Measurements from ENCODE around the gene RGS12.

RGS12 gene

DNA sequence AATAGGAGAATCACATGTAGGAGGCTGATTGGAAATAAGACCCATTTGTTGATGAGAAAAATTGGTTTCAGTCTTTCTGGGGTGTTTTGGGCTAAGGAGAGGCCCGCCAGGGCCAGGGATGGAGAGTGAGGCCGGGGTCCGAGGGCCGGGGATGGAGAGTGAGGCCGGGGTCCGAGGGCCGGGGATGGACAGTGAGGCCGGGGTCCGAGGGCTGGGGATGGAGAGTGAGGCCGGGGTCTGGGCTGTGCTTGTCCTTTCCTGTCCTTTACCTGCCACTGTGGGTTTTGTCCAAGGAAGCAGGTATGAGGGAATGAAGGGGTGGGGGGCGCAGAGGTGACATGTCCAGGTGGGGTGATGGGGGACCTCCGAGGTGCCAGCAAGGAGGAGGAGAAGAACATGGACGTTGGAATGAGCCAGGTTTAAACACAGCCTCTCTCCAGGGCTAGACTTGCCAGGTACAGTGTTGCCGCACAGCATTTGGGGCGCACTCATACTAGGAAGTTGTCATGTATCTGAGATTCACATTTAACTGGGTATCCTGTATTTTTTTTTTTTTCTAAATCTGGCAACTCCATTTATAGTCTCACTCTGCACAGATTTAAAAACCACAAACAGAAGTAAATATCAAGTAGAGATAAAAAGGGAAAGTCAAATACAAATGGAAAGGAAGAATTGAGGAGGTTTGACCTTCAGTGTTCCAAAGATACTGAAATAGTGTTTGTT, 8.8 kb downstream of the RGS12 start:
- Histone ChIP-seq H3K4me1 (ENCODE audit: control insufficient read depth, insufficient read depth, low read length) (peaks cover 15% of the 10 kb centered on the region), H3K36me3 (ENCODE audit: control insufficient read depth, insufficient read depth, low read length) (no peaks in the 10 kb centered on the region), H3K27me3 (ENCODE audit: control insufficient read depth, insufficient read depth, low read length) (no peaks in the 10 kb centered on the region), H3K27ac (ENCODE audit: low read depth, low read length) (no peak overlapping the region), H3K9ac (ENCODE audit: low read depth, low read length) (no peak overlapping the region), H3K9me3 (ENCODE audit: control insufficient read depth, insufficient read depth, low read length) (no peaks in the 10 kb centered on the region), H3K4me3 (ENCODE audit: low read depth, low read length) (no peak overlapping the region)

DNA sequence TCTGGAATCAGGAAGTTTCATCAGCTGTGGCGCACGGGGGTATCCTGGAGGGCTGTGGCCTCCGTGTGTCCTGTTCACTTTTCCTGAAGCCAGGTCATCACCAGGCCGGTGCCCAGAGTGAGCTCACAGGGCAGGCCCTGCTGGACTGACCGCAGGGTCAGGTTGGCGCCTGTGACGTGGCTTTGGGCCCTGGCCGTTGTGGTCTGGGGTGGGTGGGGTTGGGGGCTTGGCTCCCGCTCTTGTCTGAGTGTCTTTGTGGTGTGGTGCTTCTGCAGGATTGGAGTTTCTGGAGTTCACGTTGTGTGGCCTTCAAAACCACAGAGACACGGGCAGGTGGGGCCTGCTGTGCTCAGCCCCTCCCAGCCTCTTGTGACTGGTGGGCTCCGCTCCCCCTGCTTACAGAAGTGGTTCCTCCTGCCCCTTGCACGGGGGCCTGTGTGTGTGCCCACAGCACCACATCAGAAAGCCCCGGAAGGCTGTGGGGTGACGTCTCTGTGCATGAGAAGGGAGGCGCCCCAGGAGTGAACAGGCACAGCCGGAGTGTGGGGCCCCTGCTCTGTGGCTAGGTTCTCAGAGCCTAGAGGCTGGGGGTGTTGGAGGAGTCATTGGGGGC, 9.5 kb downstream of the RGS12 start:
- Histone ChIP-seq H3K9me3 (ENCODE audit: control insufficient read depth, insufficient read depth, low read length) (no peaks in the 10 kb centered on the region), H3K9ac (ENCODE audit: low read depth, low read length) (no peak overlapping the region), H3K27me3 (ENCODE audit: control insufficient read depth, insufficient read depth, low read length) (no peaks in the 10 kb centered on the region), H3K4me1 (ENCODE audit: control insufficient read depth, insufficient read depth, low read length) (peaks cover 15% of the 10 kb centered on the region), H3K4me3 (ENCODE audit: low read depth, low read length) (no peak overlapping the region), H3K36me3 (ENCODE audit: control insufficient read depth, insufficient read depth, low read length) (no peaks in the 10 kb centered on the region), H3K27ac (ENCODE audit: low read depth, low read length) (no peak overlapping the region)

DNA sequence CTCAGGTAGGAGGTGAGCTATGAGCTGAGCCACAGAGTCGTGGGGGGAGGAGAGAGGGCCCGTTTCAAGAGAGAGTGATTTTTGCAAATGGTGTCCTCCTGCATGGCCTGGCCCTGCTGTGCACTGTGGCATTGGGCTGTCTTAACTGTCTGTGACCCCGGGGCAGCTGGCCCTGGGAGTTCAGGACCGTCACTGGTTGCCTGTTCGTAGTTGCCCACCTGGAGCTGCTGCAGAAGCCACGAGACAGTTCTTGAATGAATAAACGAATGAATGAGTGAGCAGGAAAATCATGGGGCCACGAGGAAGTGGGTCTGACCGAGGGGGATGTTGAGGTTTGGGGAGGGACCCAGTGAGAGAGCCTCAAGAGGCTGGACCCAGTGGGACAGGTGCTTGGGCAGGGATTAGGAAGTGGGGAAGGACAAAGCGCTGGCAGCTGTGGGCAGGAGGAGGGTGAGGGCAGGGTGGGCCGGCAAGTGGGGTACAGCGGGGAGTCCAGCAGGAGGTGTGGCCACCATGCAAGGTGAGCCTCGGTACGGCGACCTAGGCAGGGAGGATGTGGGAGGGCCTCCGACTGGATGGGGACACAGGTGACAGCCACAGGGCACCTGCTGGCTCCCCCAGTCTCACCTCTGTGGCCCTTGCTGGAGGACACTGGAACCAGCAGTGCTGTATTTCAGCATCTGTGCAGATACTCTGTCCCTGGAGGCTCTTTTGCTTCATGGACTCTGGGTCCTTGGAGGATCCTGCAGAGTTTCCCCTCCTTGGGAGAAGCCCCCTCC, 10.2 kb downstream of the RGS12 start:
- no peak overlapping the region for H3K4me3 ChIP-seq (ENCODE audit: low read depth, low read length)
- peaks cover 15% of the 10 kb centered on the region for H3K4me1 ChIP-seq (ENCODE audit: control insufficient read depth, insufficient read depth, low read length)
- H3K36me3 ChIP-seq (ENCODE audit: control insufficient read depth, insufficient read depth, low read length) = no peaks in the 10 kb centered on the region
- H3K9me3 ChIP-seq (ENCODE audit: control insufficient read depth, insufficient read depth, low read length) = no peaks in the 10 kb centered on the region
- no peak overlapping the region for H3K9ac ChIP-seq (ENCODE audit: low read depth, low read length)
- no peaks in the 10 kb centered on the region for H3K27me3 ChIP-seq (ENCODE audit: control insufficient read depth, insufficient read depth, low read length)
- no peak overlapping the region for H3K27ac ChIP-seq (ENCODE audit: low read depth, low read length)

DNA sequence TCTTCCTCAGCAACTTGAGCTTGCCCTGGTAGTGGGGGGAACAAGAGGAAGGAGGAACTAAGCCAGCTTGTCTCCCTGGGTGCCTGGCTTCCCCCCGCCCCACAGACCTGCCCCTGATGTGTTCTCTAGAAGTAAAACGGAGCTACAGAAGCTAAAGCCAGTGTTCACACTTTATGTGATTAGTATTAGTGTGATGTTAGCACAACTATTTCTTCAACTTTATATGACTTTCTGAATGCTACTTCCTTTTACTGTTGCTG, 10.7 kb downstream of the RGS12 start:
- H3K4me1 ChIP-seq (ENCODE audit: control insufficient read depth, insufficient read depth, low read length) = peaks cover 15% of the 10 kb centered on the region

DNA sequence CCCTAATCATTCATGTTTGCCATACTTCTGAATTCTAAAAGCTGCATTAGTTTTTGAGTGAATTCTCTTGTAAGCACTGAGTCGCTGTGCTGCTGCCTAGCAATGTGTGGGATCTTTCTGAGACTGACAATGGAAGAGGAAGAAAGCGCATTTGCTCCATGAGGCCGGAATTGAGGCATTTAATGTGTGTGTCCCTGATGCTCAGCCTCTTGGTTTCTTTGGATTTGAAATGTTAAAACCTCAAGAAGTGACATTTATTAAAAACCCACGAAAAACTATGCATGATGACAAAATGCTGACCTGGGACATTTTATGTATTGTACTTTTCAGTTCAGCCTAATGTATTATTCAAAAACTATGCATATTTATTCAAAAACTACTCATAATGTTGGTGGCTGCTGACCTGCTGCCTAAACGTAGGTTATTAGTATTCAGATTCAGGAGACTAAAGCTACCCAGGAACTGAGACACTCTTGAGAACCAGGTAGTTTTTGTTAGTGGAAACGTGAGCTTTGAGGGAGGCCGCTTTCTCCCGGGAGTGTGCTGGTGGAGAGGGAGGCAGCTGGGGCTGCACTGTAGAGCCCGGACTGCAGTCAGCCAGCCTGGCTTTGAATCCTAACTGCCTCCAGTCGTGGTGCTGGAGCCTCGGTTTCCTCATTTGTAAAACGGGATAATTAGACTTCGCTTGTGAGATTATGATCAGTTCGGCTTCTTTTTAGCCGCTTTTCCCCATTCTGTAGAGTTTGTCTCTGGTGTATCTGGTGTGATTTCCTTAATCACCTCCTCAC, 11.3 kb downstream of the RGS12 start:
- Histone ChIP-seq H3K36me3 (ENCODE audit: control insufficient read depth, insufficient read depth, low read length) (no peaks in the 10 kb centered on the region), H3K4me3 (ENCODE audit: low read depth, low read length) (no peak overlapping the region), H3K9ac (ENCODE audit: low read depth, low read length) (no peak overlapping the region), H3K27ac (ENCODE audit: low read depth, low read length) (no peak overlapping the region), H3K9me3 (ENCODE audit: control insufficient read depth, insufficient read depth, low read length) (no peaks in the 10 kb centered on the region), H3K4me1 (ENCODE audit: control insufficient read depth, insufficient read depth, low read length) (peaks cover 15% of the 10 kb centered on the region), H3K27me3 (ENCODE audit: control insufficient read depth, insufficient read depth, low read length) (no peaks in the 10 kb centered on the region)

More for the DNA sequence above, 10.7 kb downstream of the RGS12 start:
- no peaks in the 10 kb centered on the region for H3K27me3 ChIP-seq (ENCODE audit: control insufficient read depth, insufficient read depth, low read length)
- H3K9me3 ChIP-seq (ENCODE audit: control insufficient read depth, insufficient read depth, low read length) = no peaks in the 10 kb centered on the region
- no peak overlapping the region for H3K4me3 ChIP-seq (ENCODE audit: low read depth, low read length)
- no peak overlapping the region for H3K27ac ChIP-seq (ENCODE audit: low read depth, low read length)
- no peak overlapping the region for H3K9ac ChIP-seq (ENCODE audit: low read depth, low read length)
- no peaks in the 10 kb centered on the region for H3K36me3 ChIP-seq (ENCODE audit: control insufficient read depth, insufficient read depth, low read length)

DNA sequence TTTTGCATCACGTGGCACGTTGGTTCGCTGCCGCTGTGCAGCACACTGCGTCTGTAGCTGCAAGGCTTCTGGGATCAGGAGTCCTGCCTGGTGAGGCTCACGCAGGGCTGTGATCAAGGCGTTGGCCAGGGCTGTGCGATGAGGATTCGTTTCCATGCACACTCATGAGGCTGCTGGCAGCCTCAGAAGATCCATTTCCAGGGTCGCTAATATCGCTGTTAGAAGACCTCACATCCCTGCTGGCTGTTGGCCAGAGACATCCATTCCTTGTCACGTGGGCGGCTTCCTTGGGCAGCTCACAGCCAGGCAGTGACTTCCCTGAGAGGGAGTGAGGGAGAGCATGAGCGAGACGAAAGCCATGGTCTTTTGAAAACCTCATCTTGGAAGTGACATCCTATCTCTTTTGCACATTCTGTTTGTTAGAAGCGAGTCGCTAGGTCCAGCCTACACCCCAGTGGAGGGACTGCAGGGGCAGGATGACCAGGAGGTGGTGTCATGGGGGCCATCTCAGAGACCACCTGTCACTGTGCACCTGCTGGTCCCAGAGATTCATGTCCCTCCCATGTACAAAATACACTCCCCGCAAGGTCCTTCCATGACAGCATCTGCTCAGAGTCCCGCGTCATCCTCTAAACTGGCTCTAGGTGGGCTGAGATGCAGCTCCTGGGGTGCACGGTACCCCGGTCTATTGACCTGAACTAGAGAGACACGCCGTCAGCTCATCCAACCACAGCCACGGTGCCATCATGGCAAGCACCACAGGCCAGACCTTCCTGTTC, 12.2 kb downstream of the RGS12 start:
- no peaks in the 10 kb centered on the region for H3K9me3 ChIP-seq (ENCODE audit: control insufficient read depth, insufficient read depth, low read length)
- no peak overlapping the region for H3K9ac ChIP-seq (ENCODE audit: low read depth, low read length)
- peaks cover 15% of the 10 kb centered on the region for H3K4me1 ChIP-seq (ENCODE audit: control insufficient read depth, insufficient read depth, low read length)
- no peak overlapping the region for H3K4me3 ChIP-seq (ENCODE audit: low read depth, low read length)
- H3K27me3 ChIP-seq (ENCODE audit: control insufficient read depth, insufficient read depth, low read length) = no peaks in the 10 kb centered on the region
- H3K27ac ChIP-seq (ENCODE audit: low read depth, low read length) = peak overlapping the region; percentile 26
- H3K36me3 ChIP-seq (ENCODE audit: control insufficient read depth, insufficient read depth, low read length) = no peaks in the 10 kb centered on the region

DNA sequence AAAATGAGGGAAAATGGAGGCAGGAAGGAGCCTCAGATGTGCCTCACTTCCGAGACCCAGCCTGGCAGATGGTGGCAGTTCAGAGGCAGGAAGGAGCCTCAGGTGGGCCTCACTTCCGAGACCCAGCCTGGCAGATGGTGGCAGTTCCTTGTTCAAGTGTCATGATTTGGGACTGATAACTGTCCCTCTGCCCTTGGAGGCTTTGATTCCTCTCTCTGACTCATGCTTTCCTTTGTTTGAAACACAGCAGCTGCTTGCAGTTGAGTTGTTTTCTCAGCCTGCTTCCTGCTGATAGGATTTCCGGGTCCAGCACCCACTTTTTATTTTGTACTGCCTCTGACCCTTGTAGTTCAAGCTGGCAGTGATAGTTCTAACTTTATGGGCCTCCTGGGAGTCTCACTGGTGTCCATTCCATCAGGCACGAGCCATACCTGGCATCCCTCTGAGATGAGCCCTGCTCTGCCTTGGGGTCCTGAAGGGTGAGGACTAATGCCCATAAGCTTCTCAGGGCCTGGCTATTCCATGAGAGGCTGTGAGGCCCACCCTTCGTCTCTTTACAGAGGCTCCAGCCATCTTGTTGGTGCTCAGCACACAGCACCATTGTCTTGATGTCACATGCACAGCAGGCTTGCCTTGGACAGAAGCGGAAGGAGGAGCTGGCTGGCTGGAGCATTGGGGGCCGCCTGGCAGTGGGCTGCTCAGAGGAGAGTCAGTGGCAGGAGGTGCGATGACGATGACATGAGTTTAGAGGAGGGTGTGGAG, 13.0 kb downstream of the RGS12 start:
- Histone ChIP-seq H3K36me3 (ENCODE audit: control insufficient read depth, insufficient read depth, low read length) (no peaks in the 10 kb centered on the region), H3K27ac (ENCODE audit: low read depth, low read length) (peak overlapping the region; percentile 56), H3K4me1 (ENCODE audit: control insufficient read depth, insufficient read depth, low read length) (peaks cover 15% of the 10 kb centered on the region), H3K9me3 (ENCODE audit: control insufficient read depth, insufficient read depth, low read length) (no peaks in the 10 kb centered on the region), H3K27me3 (ENCODE audit: control insufficient read depth, insufficient read depth, low read length) (no peaks in the 10 kb centered on the region), H3K9ac (ENCODE audit: low read depth, low read length) (no peak overlapping the region), H3K4me3 (ENCODE audit: low read depth, low read length) (no peak overlapping the region)

DNA sequence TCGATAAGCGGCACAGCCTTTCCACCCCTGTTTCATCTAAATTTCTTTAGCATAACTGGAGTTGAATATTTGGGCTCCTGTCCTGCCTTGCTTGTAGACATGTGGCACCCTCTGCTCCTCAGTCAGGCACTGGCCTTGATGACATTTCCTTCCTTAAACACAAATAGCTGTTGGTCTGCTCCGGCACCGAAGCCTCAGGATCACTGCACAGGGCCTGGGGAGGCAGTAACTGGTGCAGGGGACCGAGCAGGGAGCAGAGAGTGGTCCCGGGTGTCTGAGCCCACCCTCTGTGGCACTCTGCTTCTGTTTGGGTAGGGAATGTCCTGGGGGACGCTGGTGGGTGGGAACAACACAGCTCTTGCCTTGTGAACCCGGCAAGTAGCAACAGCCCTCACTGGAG, 13.6 kb downstream of the RGS12 start:
- no peak overlapping the region for H3K9ac ChIP-seq (ENCODE audit: low read depth, low read length)
- H3K36me3 ChIP-seq (ENCODE audit: control insufficient read depth, insufficient read depth, low read length) = no peaks in the 10 kb centered on the region
- no peak overlapping the region for H3K4me3 ChIP-seq (ENCODE audit: low read depth, low read length)
- no peaks in the 10 kb centered on the region for H3K27me3 ChIP-seq (ENCODE audit: control insufficient read depth, insufficient read depth, low read length)
- H3K27ac ChIP-seq (ENCODE audit: low read depth, low read length) = no peak overlapping the region
- H3K4me1 ChIP-seq (ENCODE audit: control insufficient read depth, insufficient read depth, low read length) = peaks cover 15% of the 10 kb centered on the region
- no peaks in the 10 kb centered on the region for H3K9me3 ChIP-seq (ENCODE audit: control insufficient read depth, insufficient read depth, low read length)

DNA sequence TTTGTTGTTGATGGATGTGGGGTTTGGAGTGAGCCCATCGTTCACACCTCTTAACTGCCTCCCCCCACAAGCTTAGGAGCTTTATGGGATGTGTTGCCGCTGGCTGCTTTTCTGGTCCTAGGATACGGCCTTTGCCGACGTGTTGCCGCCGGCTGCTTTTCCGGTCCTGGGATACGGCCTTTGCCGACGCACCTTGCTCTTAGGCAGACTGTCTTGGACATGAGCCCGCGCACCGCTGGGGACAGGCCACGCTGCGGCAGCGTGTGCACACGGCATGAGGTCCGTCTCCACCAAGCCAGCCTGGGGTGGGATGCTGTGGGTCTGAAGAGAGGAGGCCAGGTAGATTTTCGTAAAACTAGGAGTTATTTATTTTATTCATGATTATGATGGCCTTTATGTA, 14.2 kb downstream of the RGS12 start:
- H3K27me3 ChIP-seq (ENCODE audit: control insufficient read depth, insufficient read depth, low read length) = no peaks in the 10 kb centered on the region
- H3K4me3 ChIP-seq (ENCODE audit: low read depth, low read length) = no peak overlapping the region
- H3K9ac ChIP-seq (ENCODE audit: low read depth, low read length) = no peak overlapping the region

DNA sequence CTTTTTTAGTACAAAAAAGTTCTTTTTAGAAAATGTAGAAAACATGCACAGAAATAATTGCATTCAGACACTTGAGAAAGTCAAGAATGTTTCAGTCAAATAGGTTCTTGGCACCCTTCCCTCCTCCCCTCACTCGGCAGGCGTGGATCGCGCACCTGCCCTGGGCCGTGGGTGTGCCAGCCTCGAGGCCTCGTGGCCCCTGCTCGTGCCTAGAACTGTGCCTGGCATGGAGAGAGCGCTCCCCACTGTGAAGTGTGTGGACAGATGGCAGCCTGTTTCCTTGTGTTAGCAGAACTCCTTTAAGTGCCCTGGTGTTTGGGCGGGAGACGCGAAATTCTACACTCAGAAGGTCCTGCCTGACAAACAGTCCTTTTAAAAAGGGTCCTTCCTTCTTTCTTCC, 14.7 kb downstream of the RGS12 start:
- H3K27ac ChIP-seq (ENCODE audit: low read depth, low read length) = no peak overlapping the region
- H3K4me3 ChIP-seq (ENCODE audit: low read depth, low read length) = no peak overlapping the region
- H3K27me3 ChIP-seq (ENCODE audit: control insufficient read depth, insufficient read depth, low read length) = no peaks in the 10 kb centered on the region
- no peaks in the 10 kb centered on the region for H3K36me3 ChIP-seq (ENCODE audit: control insufficient read depth, insufficient read depth, low read length)
- H3K9me3 ChIP-seq (ENCODE audit: control insufficient read depth, insufficient read depth, low read length) = no peaks in the 10 kb centered on the region
- H3K9ac ChIP-seq (ENCODE audit: low read depth, low read length) = no peak overlapping the region
- H3K4me1 ChIP-seq (ENCODE audit: control insufficient read depth, insufficient read depth, low read length) = peaks cover 15% of the 10 kb centered on the region

More for the DNA sequence above, 14.2 kb downstream of the RGS12 start:
- no peaks in the 10 kb centered on the region for H3K36me3 ChIP-seq (ENCODE audit: control insufficient read depth, insufficient read depth, low read length)
- H3K9me3 ChIP-seq (ENCODE audit: control insufficient read depth, insufficient read depth, low read length) = no peaks in the 10 kb centered on the region
- peaks cover 15% of the 10 kb centered on the region for H3K4me1 ChIP-seq (ENCODE audit: control insufficient read depth, insufficient read depth, low read length)
- H3K27ac ChIP-seq (ENCODE audit: low read depth, low read length) = no peak overlapping the region

Measured in HUES48 (cell line).